ENCODE measurements around the gene AKAP1.

The AKAP1 gene

DNA sequence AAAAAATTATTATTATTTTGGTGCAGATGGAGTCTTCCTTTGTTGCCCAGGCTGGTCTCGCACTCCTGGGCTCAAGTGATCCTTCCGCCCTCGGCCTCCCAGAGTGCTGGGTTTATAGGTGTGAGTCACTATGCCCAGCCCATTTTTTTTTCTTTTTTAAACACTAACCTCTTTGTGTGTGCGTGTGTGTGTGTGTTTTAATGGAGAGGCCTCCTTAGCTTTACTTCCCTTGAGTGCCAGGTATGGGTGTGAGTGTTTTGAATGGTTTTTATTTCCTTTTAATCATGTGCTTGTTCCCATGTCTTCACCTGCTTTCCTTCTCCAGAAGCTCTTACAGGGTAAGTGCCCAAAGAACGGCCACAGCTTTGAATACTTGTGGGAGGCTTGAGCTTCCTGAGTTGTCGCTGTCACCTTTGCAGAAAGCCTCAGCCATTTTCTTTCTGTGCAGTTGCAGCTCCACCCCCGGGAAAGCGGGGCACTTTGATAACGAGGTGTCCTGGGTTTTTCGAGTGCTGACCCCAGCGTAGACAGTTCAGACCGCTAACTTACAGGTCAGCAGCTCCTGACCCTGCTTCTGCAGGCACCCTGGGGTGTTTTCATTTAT lies 22.6 kb downstream of the AKAP1 start:
- no peak for DNase-seq

DNA sequence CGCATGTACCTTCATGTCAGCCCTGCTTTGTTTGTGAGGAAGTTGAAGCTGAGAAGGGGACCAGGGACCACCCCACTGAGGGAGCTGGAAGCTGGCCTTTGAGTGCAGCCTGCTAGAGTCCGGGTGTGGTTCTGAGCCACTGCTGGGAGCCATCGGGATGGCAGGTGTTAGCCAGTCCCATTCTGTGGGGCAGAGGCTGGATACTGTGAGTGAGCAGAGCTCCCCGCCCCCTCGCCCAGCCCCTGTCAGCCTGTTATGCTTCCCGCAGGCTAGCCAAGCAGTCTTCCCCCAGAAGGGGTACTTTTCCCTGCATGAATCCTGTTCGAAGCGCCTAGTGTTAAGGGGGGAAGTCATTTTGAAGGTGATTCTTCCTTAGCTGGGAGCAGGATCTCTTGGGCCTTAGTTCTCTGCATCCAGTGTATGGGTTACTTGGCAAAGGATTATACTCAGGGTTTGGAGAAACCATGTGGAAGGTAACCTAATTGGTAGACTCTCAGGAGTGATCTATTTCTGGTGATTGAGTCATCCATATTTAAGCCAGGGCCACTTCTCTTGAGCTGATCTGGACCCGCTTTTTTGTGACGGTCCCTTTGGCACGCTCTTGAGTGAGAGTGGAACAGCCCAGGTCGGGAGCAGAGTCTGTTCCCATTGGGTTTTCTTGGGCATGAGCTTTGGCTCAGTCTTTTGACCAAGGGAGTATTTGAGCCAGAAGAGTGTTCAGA lies 23.8 kb downstream of the AKAP1 start:
- DNase-seq: no peak

DNA sequence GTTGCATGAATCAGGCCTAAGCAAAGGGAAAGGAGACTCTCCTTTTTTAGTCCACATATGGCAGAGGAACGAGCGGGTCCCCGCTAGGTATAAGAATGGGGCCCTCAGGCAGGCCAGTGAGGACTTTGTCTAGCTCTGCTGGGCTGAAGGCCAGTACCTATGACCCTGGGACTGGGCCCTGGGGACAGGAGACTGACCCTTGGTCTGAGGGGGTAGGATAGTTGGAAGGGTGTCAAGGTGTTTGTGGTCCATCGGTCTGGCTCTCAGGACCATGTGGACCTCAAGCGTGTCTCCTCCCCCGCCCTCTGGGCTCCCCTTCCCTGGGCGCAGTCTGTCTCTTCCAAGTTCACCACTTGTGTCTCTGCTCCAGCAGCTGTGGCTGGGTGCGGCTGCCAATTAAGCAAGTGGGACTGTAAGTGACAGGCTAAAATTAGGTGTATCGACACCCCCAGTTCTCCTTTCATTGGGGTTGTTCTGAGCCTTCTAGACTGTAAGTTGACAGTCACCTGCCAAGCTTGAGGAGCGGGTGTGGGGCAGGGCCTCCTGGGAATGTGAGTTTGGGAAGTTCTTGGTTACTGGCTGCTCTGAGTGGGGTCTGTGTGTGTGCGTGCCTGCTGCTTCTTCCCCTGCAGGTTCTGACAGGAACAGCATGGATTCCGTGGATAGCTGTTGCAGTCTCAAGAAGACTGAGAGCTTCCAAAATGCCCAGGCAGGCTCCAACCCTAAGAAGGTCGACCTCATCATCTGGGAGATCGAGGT lies 24.5 kb downstream of the AKAP1 start:
- DNase-seq: no peak

DNA sequence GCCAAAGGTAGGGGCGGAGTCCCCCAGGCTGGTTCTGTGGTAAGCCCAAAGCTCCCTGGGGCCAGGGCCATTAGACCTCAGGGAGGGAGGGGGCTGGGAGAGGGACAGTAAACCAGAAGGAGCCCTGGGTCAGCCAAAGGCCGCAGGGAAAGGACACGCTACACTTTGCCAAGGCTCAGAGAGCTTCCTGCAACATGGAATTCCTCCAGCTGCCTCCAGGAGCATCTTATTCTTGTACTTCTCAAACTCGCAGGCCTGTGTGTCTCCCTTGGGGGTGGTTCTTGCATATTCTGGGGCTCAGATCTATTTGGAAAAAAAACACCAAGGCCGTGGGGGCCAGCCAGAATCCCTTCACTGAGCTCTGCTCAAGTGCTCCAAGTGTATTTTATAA lies 25.1 kb downstream of the AKAP1 start:
- no peak for DNase-seq

DNA sequence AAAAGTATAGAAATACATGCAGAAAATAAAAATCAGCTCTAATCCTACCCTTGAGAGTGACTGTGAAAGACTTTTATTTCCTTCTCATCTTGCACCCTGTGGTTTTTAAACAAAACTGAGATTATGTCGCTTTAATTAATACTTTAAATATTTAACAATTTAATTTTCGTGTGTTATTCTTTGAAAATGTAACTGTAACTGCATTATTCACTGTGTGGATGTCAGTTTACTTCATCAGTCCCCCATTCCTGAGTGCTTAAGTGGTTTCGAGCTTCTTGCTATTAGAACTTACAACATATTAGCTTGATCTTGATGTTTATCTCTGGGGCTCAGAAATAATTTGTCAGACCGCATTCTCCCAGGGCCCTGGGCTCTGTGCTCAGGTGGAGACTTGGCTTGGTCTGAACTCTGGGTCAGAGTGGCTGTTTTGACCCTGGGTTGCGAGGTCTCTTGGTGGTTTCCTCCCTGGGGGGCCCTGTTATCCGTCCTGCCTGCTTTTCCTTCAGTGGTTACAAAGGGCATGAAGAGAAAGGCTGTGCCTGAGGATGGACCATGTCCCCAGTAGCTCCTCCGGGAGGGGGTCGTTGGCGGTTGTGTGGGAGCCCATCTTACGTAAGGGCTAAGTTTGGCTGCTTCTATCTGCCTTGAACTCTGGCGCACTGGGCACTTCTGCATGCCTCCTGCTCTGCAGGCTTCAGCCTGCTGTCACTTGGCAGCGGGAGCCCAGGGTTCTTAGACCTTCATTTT lies 25.7 kb downstream of the AKAP1 start:
- DNase-seq: no peak

DNA sequence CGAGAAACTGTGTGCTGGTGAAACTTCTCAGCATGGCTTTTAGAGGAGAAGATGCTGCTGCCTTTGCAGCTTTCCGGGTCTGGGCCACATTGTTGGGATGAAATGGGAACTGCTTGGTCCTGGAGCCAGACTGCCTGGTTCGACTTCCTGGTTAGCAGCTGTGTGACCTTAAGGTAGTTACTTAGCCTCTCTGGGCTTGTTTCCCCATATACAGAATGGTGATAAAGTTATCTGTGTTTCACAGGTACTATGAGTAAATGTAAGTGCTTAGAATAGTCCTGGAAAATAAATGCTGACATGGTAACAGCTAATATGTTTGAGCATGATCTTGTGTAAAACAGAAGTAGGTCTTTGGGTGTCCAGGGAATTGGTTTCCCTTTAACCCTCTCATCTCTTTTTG lies 26.3 kb downstream of the AKAP1 start:
- DNase-seq: no peak

DNA sequence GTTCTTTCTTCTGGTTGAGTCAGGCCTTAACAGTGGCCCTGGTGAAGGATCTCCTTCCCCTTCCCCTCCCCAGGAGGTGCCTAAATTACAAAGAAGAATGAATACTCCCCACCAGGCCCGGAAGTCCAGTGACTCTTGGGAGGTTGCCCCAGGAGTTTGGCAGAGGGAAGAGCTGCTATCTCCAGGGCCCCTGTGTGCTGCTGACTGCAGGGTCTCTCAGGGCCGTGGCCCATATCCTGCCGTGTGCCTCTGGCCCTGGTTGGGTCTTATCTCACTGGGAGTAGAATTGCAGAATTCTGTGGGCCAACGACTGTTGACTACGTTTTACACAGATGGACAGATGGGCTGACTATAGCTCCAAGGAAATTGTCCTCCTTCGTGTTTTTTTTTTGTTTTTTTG lies 28.0 kb downstream of the AKAP1 start:
- DNase-seq: no peak

DNA sequence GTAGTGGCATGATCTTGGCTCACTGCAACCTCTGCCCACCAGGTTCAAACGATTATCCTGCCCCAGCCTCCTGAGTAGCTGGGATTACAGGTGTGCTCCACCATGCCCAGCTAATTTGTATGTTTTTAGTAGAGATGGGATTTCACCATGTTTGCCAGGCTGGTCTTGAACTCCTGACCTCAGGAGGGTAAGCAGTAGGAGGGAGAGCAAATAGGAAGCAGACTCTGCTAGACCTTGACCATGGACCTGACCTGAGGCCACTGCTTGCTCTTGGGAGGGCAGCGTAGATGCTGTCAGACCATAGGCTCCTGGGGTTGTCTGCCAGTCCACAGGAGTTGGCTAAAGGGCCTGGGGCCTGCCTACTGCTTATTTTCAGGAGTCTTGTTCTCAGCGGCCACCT lies 28.6 kb downstream of the AKAP1 start:
- DNase-seq: no peak

DNA sequence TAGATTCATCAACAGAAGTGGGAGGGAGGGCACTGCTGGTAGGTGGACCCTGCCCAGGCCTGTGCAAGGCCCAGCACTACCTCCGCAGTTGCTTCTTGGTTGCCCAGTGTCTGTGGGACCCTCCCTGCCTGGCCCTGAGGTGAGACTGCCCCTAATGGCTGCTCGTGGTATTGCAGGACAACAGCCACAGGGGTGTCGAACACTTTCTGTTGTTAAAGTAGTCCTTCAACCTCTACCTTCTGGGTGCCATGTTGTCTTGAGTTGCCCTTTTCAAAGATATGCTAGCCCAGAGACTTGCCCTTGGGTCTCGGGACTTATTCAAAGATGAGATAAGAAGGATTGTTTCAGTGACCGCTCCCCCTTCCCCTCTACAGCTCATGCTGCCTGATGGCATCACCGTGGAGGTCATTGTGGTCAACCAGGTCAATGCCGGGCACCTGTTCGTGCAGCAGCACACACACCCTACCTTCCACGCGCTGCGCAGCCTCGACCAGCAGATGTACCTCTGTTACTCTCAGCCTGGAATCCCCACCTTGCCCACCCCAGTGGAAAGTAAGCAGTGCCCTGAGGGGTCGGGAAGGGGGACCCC lies 29.1 kb downstream of the AKAP1 start:
- DNase-seq: no peak

DNA sequence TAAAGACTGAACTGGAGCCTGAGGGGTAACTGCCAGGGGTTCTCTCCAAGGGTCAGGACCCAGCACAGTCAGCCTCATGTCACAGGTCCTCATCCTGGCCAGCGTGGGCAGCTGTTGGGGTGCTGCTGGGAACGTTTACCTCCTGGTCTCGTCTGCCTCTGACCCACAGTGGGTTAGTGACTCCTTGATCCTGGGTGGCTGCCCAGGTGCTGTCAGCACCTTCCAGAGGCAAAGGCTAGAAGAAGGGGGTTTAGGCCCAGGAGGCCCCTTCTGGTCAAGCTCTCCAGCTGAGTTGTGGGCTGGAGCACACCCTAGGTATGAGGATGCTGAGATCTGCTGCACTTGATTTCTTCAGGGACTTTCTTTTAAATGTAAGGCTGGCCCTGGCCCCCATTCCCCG lies 30.3 kb downstream of the AKAP1 start:
- DNase-seq: no peak

DNA sequence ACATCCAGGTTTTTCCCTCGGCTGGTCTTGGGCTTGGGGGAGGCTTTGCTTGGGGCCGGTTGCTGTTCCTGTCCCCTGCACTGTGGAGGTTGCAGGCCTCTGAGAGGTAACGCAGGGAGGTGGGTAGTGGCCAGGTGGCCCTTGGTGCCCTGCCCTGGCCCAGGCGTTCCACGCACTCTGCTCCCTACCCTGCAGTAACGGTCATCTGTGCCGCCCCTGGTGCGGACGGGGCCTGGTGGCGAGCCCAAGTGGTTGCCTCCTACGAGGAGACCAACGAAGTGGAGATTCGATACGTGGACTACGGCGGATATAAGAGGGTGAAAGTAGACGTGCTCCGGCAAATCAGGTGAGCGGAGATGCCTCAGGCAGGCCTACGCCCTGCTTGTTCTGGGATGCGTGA lies 30.9 kb downstream of the AKAP1 start:
- no peak for DNase-seq

DNA sequence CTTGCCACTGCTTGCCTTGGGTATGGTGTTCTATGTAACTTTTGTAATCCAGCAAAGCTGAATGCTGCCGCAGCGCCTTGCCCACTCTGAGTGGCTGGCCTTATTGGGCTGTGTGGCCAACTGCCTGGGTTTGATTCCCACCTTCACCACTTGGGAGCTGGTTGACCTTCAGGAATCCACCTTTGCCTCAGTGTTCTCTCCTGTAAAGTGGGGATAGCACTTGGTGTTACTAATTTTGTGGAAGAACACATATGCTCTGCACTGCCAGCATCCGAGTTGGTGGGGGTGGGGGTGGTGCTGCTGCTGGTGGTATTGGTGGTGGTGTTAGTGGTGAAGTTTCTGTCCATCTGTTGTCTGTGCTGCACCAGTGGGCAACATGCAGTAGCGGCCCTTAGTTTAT lies 32.8 kb downstream of the AKAP1 start:
- no peak for DNase-seq

DNA sequence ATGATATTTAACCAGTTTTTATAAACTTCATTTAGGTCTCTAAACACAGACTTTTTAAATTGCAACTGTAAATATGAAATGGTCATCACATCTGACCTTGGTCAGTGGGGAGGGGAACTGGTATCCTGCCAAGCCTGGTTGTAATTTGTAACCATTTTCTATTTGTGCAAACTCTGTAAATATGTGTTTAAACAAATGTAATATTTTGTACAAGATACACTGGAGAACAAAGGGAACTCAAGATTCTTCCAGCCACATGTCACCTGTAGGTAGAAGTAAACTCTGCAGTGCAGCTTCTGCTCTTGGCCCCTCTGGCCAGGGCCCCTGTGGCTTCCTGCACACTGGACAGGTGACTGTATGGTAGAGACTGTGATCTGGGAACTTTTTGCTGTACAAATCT lies 35.8 kb downstream of the AKAP1 start:
- no peak for DNase-seq

DNA sequence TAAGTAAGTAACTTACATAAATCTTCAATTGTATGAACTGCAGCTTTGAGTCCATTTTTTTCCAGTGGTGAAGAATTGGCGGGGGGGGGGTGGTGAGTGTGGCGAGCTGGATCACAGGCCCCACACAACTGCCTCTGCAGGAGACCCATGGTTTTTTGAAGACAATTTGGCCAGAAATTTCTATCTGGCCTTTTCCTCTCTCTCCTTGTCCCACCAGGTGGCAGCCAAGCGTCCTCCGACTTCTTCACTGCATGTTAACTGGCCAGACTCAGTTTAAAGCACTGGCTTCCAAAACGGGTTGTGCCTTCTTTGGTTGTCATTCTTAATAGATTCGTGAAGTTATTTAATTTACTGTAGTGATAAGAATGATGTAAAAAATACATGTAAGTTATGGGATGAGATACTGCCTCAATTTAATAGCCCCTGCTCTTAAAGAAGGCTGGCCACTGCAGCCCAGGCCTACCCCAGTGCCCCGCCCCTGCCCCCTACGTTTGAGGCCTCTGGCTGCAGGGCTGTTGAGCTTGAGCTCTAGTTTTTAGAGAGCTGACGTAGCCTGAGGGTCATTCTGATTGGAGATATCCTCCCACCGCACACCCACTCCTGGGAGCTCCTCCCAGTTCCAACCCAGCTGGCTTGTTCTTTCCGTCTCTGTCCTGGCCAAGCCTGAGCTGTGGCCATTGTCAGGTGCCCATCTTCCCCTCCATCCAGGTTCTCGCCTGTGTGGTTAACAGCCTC lies 36.4 kb downstream of the AKAP1 start:
- DNase-seq: no peak

DNA sequence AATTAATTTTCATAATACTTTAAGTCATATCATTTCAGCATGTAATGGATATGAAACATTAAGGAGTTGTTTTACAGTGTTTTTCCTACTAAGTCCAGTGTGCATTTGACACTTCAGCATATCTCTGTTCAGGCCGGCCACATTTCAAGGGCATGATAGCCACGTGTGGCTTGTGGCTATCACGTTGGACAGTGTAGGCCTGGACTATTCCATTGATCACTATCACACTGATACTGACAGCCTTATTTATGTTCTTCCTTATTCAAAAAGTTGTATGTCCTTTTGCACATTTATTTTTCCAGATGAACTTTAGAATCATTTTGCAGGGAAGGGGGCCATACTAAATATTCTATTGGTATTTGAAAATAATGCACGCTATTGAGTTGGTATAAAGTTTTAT lies 39.0 kb downstream of the AKAP1 start:
- no peak for DNase-seq

DNA sequence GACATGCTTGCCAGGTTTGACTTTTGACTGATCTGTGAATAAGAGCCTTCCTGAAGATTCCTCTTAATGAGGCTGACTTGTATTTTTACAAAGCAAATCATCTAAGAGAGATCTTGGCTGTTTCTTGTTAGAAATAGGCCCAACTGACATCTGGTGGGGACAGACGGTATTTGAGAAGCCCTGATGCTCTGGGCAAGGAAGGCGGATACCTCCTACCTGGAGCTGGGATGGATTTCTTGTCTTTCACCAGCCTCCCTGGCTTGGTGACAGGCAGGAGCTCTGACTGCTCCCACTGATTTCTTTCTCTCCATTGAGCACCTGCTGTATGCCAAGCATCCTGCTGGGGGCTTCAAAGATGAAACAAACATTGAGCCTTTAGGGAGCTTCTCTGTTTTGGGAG lies 40.4 kb downstream of the AKAP1 start:
- no peak for DNase-seq

DNA sequence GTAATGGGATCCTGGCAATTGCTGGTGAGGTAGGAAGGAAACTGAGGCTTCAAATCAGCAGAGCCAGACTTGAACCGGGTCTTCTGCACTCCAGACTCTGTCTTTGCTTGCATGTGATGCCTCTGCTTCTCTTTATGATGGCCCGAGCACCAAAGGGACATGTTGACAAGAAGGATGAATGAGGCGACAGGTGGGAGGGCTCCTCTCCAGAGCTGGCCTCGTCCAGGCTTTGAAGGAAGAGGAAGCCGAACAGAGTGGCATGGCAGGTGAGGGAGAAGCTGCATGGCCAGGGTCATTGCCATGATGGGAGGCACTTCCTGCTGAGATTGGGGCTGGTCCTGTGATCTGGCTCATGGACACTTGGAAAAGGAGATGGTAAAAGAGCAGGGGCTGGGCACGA lies 40.8 kb downstream of the AKAP1 start:
- no peak for DNase-seq

DNA sequence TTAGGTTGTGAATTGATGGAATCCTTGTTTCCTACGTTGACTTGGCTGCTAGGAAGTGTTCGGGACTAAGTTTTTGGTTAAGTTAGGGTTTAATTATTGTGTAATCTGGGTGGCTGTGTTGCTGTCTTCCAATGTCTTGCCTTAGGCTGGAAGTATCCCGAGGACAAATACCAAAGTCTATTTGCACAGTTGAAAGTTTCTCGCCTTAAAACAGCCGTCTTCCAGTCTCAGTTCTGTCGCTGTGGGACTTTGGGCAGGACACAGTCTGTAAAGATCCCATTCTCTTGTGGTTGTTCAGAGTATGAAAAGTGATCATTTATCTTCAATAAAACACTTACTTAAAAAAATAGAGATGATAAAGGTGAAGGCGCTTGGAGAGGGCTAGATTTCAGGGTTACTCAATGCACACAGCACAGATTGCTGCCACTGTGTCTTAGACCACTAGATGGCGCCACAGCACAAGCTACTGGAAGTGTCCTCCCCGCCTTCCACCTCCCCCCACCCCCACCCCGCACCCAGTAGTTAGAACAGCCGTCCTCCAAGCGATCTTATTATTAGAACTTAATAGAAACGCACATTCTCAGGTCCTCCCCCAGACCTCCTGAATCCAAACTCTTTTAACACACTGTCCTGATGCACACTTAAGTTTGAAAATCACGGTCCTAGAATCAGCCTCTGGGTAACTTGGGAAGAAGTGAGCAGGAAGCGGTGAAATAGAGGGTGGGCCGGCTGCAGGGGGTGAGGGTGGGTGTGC lies 45.8 kb downstream of the AKAP1 start:
- peak; percentile 68 for DNase-seq

DNA sequence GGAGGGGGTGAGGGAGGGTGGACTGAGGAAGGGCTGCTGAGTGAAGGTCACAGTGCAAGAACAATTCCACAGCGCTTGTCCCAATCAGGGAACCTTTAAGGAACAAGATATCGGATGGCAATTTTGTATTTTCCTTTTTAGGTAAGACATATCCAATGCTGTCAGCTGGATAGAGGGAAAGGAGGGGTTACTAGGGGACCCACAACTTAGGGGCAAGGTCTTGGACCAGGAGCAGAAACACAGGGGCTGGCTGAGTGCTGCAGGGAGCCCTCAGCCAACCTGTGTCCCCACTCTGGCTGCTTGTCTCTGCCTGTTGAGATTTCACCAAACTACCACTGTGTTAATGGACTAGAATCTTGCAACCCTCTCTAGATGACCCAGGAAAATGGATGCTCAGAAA lies 47.6 kb downstream of the AKAP1 start:
- no peak for DNase-seq

DNA sequence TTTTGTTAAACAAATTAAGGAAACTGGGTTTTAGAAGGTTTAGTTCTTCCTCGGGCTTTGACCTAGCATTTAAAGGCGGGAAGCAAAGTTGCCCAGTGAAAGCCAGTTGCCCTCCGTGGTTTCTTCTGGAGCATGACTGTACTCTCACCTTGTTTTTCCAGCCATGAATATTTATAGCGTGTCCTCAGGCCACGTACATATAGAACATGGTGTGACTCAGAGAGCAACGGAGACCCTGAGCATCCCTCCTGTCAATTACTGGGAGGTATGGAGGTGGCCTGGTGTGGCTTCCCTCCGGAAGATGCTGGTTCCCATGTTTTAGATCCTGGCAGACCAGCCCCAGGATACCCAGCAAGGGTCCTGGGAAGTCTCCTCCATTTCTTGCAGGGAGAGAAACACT lies 48.4 kb downstream of the AKAP1 start:
- DNase-seq: no peak

DNA sequence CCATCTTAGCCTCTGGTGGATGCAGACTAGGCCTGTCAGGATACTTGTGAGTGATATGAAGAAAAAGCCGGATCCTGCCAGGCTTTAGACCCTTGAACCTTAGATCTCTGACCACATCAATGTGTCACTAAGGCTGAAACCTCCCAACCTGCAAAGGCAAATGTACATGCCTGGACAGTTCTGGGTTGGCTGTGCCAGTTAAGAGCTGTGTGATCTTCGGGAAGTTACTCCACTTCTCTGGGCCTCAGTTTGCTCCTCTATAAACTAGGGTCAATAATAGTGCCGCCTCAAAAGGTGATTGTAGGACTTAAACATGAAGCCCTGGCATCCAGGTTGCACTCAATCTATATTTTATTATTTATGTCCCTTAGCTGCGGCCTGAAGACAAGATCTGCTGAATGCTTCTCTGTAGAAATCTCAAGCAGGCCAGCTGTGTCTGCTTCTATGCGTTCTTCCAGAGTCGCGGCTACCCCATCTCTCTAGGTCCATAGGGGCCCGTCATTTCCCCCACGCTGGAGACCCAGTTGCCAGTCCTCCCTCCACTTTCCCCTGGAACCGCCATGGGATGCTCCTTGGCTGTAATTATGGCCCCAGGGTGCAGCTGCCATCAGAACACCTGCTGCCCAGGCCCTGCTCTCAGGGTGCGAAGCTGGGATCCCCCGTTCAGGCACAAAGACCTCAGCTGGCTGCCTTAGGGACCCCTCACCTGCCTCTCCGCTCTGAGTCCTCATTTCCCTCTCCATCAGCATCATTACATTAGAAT lies 50.2 kb downstream of the AKAP1 start:
- DNase-seq: no peak
